Activated T-helper 2 cell treated with anti-CD3 and anti-CD28 coated beads, Interferon-gamma antibody, Interleukin-2, Interleukin-4, amounts not matched to agents 10 μg/mL and 5 μg/mL and 100 μg/mL, durations not matched to agents 14 hours and 24 hours and 36 hours (primary cell): ENCODE measurements around the gene BTNL3. TPM values are rescaled to one million over a fixed set of nuclear protein-coding genes. Genes with fewer than 3 reads are reported as not detected.
"Not testable (repeated sequence)": the region's sequence is repeated elsewhere in the genome, so short reads cannot be mapped to it uniquely, and the experiment has no call there.

Experiments
- DNase-seq: peaks from one replicate; pipeline ENCODE4 v3.0.0; 2021; ENCODE audit warnings: low spot score
- H3K27ac Mint-ChIP-seq: one replicate; pipeline ENCODE4 v1.8.0; 2021; ENCODE audit warnings: mixed read lengths
- H3K27me3 Mint-ChIP-seq: one replicate; pipeline ENCODE4 v1.8.0; 2021; ENCODE audit warnings: low read depth, mixed read lengths
- H3K36me3 Mint-ChIP-seq: one replicate; pipeline ENCODE4 v1.8.0; 2021; ENCODE audit warnings: low read depth, mixed read lengths
- H3K4me1 Mint-ChIP-seq: one replicate; pipeline ENCODE4 v1.8.0; 2021; ENCODE audit warnings: low read depth, mixed read lengths
- H3K4me3 Mint-ChIP-seq: one replicate; pipeline ENCODE4 v1.8.0; 2021; ENCODE audit warnings: low read depth, mild to moderate bottlenecking, moderate library complexity, mixed read lengths
- H3K9me3 Mint-ChIP-seq: one replicate; pipeline ENCODE4 v1.8.0; 2021; ENCODE audit warnings: mixed read lengths
- intact Hi-C: fragments of 100-400 bp; cut with micrococcal nuclease; formaldehyde crosslinking; loops from one replicate; pipeline ENCODE4 v1.15.1; 2023
- total RNA-seq: library from RNA; stranded (reverse); gene quantifications from 2 replicates; pipeline ENCODE4 v1.2.3, GENCODE V29; 2022

The BTNL3 gene
- total RNA-seq, 1 donor from 2014 or later, result not detected

GRCh38 chr5:180990086-180990881, 1.6 kb downstream of the BTNL3 start:
- DNase-seq, result no peak
- Mint-ChIP-seq H3K36me3 (no peaks in the 10 kb centered on the region), H3K9me3 (no peaks in the 10 kb centered on the region), H3K27ac (no peak overlapping the region), H3K4me1 (no peaks in the 10 kb centered on the region), H3K4me3 (no peak overlapping the region), H3K27me3 (no peaks in the 10 kb centered on the region)
- intact Hi-C loops, result no loop called here

DNA sequence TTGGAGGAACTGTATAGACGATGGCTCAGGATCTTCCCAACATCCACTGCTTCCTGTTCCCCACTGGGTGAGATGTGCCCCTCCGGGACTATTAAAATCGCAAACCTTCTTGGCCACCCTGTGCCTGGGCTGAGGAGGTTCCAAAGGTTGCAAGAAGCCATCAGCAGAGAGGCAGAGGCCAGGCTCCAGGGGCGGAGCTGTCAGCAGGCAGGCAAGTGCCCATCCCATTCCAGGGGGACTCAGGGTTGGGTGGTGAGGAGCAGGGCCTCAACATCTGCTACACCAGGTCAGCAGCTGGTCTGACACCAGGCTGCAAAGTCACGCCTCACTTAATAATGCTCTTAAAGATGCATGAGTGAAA, 2.2 kb downstream of the BTNL3 start:
- H3K36me3 Mint-ChIP-seq, result no peaks in the 10 kb centered on the region

GRCh38 chr5:181001947-181002346, 13.3 kb downstream of the BTNL3 start:
- H3K36me3 Mint-ChIP-seq, result no peaks in the 10 kb centered on the region
- no peak for DNase-seq
- intact Hi-C loops, result no loop called here
- no peak overlapping the region for H3K27ac Mint-ChIP-seq
- peaks cover 2% of the 10 kb centered on the region for H3K27me3 Mint-ChIP-seq
- H3K9me3 Mint-ChIP-seq, result no peaks in the 10 kb centered on the region
- H3K4me3 Mint-ChIP-seq, result no peak overlapping the region
- no peaks in the 10 kb centered on the region for H3K4me1 Mint-ChIP-seq

More for the DNA sequence above, 2.2 kb downstream of the BTNL3 start:
- Mint-ChIP-seq H3K27me3 (no peaks in the 10 kb centered on the region), H3K9me3 (no peaks in the 10 kb centered on the region), H3K4me3 (no peak overlapping the region), H3K27ac (no peak overlapping the region), H3K4me1 (no peaks in the 10 kb centered on the region)
- intact Hi-C loops, result no loop called here
- DNase-seq, result no peak

GRCh38 chr5:181005791-181006190, 17.1 kb downstream of the BTNL3 start:
- Mint-ChIP-seq H3K9me3 (no peaks in the 10 kb centered on the region), H3K4me1 (no peaks in the 10 kb centered on the region), H3K27ac (no peak overlapping the region), H3K27me3 (peaks cover 2% of the 10 kb centered on the region), H3K36me3 (no peaks in the 10 kb centered on the region), H3K4me3 (no peak overlapping the region)
- no peak for DNase-seq
- intact Hi-C loops, result loop anchor here (2.0 kb wide), 1 partner anchor 59 kb away; no protein-coding TSS in a partner anchor

DNA sequence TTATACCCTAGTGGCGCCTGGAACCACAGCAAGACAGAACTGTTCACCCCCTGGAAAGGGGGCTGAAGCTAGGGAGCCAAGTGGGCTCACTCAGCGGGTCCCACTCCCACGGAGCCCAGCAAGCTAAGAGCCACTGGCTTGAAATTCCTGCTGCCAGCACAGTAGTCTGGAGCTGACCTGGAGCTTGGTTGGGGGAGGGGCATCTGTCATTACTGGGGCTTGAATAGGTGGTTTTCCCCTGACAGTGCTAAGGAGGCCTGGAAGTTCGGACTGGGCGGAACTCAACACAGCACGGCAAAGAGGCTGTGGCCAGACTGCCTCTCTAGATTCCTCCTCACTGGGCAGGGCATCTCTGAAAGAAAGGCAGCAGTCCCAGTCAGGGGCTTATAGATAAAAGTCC, 19.5 kb downstream of the BTNL3 start:
- intact Hi-C loops, result no loop called here
- no peak overlapping the region for H3K27ac Mint-ChIP-seq
- no peak overlapping the region for H3K4me3 Mint-ChIP-seq
- H3K9me3 Mint-ChIP-seq, result no peaks in the 10 kb centered on the region
- peaks cover 8% of the 10 kb centered on the region for H3K27me3 Mint-ChIP-seq
- no peaks in the 10 kb centered on the region for H3K4me1 Mint-ChIP-seq
- no peak for DNase-seq
- H3K36me3 Mint-ChIP-seq, result no peaks in the 10 kb centered on the region

GRCh38 chr5:181010018-181010417, 21.4 kb downstream of the BTNL3 start:
- intact Hi-C loops, DNase-seq: not testable (repeated sequence)

GRCh38 chr5:181014654-181015053, 26.0 kb downstream of the BTNL3 start:
- H3K36me3 Mint-ChIP-seq, H3K27ac Mint-ChIP-seq, intact Hi-C loops, H3K27me3 Mint-ChIP-seq, DNase-seq, H3K4me1 Mint-ChIP-seq, H3K4me3 Mint-ChIP-seq, H3K9me3 Mint-ChIP-seq: not testable (repeated sequence)

More at GRCh38 chr5:181010018-181010417, 21.4 kb downstream of the BTNL3 start:
- H3K4me3 Mint-ChIP-seq, H3K9me3 Mint-ChIP-seq, H3K27me3 Mint-ChIP-seq, H3K4me1 Mint-ChIP-seq, H3K36me3 Mint-ChIP-seq, H3K27ac Mint-ChIP-seq: not testable (repeated sequence)

DNA sequence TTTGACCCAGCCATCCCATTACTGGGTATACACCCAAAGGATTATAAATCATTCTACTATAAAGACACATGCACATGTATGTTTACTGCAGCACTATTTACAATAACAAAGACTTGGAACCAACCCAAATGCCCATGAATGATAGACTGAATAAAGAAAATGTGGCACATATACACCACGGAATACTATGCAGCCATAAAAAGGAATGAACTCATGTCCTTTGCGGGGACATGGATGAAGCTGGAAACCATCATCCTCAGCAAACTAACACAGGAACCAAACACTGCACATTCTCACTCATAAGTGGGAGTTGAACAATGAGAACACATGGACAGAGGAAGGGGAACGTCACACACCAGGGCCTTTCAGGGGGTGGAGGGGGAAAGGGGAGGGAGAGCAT, 28.8 kb downstream of the BTNL3 start:
- H3K27me3 Mint-ChIP-seq, H3K36me3 Mint-ChIP-seq, H3K4me1 Mint-ChIP-seq, DNase-seq, H3K27ac Mint-ChIP-seq, intact Hi-C loops, H3K4me3 Mint-ChIP-seq: not testable (repeated sequence)
- H3K9me3 Mint-ChIP-seq, result peaks cover 12% of the 10 kb centered on the region

DNA sequence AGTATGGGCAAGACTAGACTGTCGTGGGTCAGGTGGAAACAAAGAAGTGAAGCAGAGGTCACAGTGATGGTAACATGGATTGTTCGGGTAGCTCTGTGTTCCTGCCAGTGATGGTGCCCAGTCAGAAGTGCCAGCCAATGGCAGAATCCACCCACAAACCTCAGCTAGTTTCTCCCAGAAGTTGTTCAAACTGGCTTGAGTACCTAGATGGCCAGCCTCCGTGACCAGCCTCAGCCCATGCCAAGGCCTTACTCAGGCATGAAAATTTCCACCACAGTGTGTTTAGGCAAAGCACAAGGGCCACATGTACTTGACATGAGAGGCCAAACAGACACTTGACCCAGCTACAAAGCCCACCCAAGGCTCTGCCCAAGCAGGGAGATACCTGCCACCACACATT, 32.0 kb downstream of the BTNL3 start:
- peaks cover 18% of the 10 kb centered on the region for H3K9me3 Mint-ChIP-seq

GRCh38 chr5:181024245-181025064, 35.8 kb downstream of the BTNL3 start:
- no peak overlapping the region for H3K4me3 Mint-ChIP-seq
- H3K4me1 Mint-ChIP-seq, result no peaks in the 10 kb centered on the region
- H3K36me3 Mint-ChIP-seq, result no peaks in the 10 kb centered on the region
- peaks cover 18% of the 10 kb centered on the region for H3K9me3 Mint-ChIP-seq
- no peak for DNase-seq
- H3K27me3 Mint-ChIP-seq, result peaks cover 2% of the 10 kb centered on the region
- intact Hi-C loops, result no loop called here
- H3K27ac Mint-ChIP-seq, result no peak overlapping the region

More for the DNA sequence above, 32.0 kb downstream of the BTNL3 start:
- DNase-seq, result no peak
- H3K27ac Mint-ChIP-seq, result no peak overlapping the region
- no peaks in the 10 kb centered on the region for H3K36me3 Mint-ChIP-seq
- H3K4me1 Mint-ChIP-seq, result no peaks in the 10 kb centered on the region
- intact Hi-C loops, result no loop called here
- peaks cover 2% of the 10 kb centered on the region for H3K27me3 Mint-ChIP-seq
- no peak overlapping the region for H3K4me3 Mint-ChIP-seq

GRCh38 chr5:181027452-181028031, 38.9 kb downstream of the BTNL3 start:
- Mint-ChIP-seq H3K27ac (no peak overlapping the region), H3K4me1 (no peaks in the 10 kb centered on the region), H3K36me3 (no peaks in the 10 kb centered on the region), H3K4me3 (no peak overlapping the region), H3K27me3 (peaks cover 2% of the 10 kb centered on the region), H3K9me3 (peaks cover 5% of the 10 kb centered on the region)
- no peak for DNase-seq
- intact Hi-C loops, result no loop called here

DNA sequence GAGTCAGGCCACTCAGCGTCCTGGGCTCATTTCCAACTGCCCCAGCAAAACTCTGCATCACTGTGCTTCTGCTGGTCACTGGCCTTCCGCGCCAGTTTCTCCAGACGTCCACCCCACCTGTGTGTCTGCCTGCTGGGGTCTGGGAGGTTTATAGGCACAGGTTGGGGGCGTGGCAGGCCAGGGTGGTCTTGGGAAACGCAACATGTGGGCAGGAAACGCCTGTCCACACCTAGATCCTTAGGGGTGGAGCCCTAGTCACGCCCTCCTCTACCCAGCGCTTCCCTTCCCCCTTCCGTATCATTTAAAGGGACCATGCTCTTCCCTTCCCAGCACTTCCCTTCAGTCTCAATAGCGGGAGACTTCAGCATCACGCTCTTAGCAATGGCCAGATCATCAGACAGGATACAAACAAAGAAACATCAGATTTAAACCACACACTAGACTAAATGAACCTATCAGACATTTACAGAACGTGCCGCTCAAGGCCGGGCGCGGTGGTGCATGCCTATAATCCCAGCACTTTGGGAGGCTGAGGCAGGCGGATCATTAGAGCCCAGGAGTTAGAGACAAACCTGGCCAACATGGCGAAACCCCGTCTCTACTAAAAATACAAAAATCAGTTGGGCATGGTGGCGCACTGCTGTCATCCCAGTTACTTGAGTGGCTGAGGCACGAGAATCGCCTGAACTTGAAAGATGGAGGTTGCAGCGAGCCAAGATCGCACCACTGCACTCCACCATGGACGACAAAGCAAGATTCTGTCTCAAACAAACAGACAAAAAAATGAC, 39.6 kb downstream of the BTNL3 start:
- no peaks in the 10 kb centered on the region for H3K9me3 Mint-ChIP-seq
- peaks cover 2% of the 10 kb centered on the region for H3K27me3 Mint-ChIP-seq
- H3K36me3 Mint-ChIP-seq, result no peaks in the 10 kb centered on the region
- intact Hi-C loops, result no loop called here
- no peak overlapping the region for H3K27ac Mint-ChIP-seq
- H3K4me1 Mint-ChIP-seq, result no peaks in the 10 kb centered on the region
- DNase-seq, result no peak
- no peak overlapping the region for H3K4me3 Mint-ChIP-seq
